ENCODE measurements around the gene TMEM250.

GRCh38 chr9:136156209-136157120, 37.8 kb upstream of the TMEM250 start:
- TF ChIP-seq POLR2AphosphoS5 (IDR thresholded peaks at IDR 0.05; ENCODE audit: low read depth, low read length): no peak
- no peak for TF ChIP-seq POLR2A (IDR thresholded peaks at IDR 0.05; ENCODE audit: low read depth, low read length)

Data from GM12892 (cell line).